ENCODE measurements around the gene RRM2.
"Not testable (repeated sequence)": the region's sequence is repeated elsewhere in the genome, so short reads cannot be mapped to it uniquely, and the experiment has no call there.

The RRM2 gene

DNA sequence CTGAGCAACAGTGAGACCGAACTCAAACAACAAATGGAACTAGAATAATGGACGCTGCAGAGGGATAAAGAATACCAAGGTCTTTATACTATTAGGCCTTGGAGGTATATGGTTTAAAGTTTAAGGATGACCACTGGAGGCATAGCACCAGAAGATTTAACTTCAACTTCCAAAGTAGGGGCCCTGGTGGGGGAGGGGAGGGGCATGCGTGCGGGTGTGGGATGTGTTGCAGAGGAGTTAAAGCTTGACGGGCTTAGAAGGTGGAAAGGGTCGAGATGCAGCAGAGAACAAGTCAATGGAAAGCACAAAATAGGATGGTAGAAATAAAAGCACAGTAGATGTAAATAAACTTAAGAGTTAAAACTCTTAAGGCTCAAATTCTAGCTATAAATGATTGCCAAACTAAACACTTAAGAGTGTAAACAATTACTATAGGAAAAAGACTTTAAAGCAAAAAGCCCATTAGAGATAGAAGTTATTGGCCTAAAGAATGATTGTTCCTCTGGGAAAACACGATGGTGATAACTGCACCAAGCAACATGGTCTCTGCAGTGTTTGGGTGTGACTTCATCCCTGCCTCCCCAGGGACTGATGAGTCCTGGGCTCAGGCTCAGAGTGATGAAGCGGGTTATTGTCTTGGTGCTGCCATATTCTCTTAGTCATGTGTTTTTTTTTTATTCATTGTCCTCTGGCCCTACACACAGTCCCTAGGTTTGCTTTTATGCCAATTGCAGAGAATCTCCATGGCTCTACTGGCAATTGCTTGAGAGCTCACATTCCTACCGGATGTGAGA is 13.0 kb downstream of the RRM2 start:
- no peak for DNase-seq

DNA sequence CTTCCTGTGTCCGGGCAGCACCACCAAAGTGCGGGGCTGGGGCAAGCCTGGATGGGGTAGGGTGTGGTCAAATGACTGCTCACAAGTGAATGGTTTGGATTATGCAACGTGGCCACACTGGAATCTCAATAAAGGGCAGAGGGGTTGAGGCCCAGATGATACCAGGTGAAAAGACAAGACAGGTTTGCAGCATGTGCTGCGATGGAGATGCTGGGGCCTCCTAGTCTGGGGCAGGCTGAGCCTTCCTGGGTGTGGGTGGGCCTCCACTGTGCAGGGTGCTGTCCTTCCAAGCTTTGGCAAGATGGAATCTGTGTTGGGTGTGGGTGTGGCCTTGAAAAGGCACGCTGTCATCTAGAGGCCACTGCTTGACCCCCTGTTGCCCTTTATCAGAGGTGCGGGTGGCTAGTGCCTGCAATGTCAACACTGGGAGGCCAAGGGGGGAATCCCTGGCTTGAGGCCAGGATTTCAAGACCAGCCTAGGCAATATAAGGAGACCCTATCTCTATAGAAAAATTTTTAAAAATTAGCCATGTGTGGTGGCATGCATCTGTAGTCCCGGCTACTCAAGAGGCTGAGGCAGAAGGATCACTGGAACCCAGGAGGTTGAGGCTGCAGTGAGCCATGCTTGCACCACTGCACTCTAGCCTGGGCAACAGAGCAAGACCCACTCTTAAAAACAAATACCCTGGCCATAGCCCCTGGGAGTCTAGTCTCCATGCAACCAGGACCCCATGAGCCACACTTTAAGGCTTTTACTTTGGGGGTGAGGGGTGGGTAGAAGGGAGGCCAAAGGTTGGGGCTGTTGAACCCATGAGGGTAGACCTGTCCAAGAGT is 13.8 kb downstream of the RRM2 start:
- DNase-seq: no peak

GRCh38 chr2:10137053-10137843 is 14.7 kb downstream of the RRM2 start:
- DNase-seq: no peak

DNA sequence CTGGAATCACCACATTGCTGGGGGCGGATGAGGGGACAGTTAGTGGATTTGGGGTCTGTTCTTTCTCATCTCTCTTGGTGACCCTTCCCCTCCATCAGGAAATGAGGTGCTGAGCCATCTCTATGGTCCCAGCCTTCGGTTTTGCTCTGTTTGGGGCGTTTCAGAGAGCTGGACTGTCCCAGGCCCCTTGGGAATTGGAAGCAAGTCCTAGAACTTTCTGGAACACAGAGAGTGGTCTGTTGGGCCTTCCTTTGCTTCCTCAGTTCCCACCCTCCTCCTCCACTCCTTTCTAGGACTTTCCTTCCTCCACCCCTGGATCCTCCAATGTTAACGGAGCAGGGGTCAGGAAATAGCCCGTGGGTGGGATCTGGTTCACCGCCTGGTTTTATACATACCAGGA is 17.0 kb downstream of the RRM2 start:
- no peak for DNase-seq

GRCh38 chr2:10140841-10141610 is 18.5 kb downstream of the RRM2 start:
- no peak for DNase-seq

DNA sequence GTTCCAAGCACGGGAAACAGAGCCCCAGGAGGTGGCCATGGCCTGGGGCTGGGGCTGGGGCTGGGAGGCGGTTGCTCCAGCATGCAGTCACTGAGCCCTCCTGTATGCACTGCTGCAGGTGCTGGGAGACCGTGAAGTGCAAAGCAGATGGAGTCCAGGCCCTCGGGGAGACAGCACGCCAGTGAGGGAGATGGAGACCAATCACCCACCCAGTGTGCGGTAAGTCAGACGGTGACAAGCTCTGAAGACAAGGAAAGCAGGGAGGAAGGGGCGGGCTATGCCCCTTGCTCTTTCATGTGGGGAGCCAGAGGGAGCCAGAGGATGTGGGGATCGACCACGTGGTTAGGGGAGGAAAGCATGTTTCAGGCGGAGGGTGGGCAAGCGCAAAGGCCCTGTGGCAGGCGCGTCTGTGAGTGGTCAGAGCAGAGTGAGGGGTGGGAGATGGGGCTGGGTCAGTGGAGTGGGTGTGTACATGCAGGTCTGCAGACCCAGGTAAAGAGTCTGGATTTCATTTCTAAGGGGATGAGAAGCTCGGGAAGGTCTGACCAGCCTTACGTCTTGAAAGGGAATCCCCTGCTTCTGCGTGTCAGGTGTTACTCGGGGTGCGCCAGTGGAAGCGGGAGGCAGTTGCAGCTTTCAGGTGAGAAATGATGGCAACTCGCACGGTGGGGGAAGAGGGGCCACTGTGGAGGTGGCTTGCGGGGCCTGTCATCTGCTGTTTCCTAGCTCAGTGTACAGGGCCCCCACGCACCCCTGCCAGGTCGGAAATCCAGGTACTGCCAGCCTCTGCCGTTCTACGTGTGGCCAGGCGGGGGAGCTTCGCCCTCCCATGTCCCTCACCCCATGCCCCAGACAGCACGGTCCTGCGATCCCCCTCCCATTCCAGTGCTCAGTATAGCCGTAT is 19.4 kb downstream of the RRM2 start:
- no peak for DNase-seq

- DNase-seq: no peak
Measured at GRCh38 chr2:10142640-10142965, 20.1 kb downstream of the RRM2 start.

DNA sequence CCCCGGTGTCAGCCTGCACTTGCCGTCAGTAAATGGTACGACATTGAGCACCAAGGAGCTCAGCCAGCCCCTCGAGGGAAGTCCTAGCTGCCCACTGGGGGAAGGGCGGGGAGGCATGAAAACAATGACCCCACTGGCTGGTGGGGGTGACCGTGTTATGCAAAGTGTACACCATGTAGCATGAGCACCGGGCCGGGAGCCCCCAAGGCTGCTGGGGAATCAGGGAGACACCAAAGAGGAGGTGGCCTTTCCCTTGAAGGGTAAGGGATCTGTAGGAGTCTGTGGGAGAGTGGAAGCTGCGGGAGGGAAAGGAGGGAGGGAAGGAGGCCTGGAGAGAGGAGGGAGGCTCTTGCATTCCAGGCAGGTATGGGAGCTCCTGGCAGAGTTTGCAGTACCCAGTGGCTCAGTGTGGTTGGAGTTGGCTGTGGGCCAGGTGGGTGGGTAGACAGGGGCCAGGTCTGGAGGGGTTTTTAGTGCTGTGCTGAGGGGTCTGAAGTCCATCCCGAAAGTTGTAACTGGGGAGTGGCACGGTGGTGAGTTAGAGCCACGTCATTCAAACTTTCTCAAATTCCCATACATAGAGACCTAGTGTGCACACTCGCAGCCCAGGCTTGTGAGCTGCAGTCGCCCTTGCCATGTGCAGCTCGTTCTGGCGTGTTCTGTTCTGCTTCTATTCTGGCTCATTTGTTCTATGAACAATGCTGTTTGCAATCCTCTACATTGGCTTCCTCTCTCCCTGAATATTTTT is 22.4 kb downstream of the RRM2 start:
- DNase-seq: no peak

GRCh38 chr2:10145519-10146357 is 23.2 kb downstream of the RRM2 start:
- no peak for DNase-seq

DNA sequence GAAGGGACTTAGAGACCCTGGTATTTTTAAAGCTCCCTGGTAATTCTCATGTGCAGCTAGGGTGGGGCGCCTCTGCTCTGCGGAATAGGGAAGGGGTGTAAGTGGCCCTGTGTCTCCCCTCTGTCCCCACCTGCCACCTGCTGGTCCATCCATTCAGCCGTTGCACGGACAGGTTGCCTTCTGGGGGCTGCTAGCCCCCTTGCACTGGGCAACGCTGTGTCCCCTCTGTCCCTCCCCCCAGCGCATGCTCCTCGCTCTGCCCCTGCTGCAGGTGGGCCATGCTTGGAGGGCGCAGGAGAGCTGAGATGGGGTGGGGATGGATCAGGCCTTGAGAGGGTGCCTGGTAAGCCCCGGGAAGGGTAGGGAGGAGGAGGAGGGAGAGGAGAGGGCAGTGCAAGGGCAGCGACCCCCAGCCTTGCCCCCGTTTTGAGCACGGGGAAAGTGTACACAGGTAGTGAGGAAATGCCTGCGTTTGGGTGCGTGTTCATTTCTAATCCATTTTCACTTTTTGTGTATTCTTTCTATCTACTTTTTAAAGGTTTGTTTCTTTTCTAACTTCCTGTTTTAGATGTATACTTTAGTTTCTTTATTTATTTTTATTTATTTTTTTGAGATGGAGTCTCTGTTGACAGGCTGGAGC is 23.9 kb downstream of the RRM2 start:
- DNase-seq: no peak

GRCh38 chr2:10147050-10147660 is 24.6 kb downstream of the RRM2 start:
- not testable (repeated sequence) for DNase-seq

- no peak for DNase-seq
Measured at GRCh38 chr2:10148268-10148667, 25.7 kb downstream of the RRM2 start.

DNA sequence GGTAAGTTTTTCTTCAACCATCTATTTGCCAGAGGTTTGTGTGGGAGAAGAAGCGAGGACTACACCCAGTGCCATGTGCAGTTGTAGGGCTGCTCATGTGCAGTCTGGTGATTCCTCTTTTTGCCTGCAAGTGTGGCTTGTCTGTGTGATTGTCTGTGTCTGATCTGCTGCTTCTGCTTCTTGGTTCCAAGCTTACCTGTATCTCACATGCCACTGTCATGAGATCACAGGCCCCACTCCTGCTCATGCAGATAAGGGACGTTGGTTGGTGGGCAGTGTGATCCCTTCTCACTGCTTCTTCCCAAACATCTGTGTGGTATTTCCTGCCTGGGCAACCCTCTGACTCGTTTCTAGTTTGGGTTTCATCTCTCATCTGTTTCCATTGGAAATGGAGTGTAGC is 27.1 kb downstream of the RRM2 start:
- no peak for DNase-seq

DNA sequence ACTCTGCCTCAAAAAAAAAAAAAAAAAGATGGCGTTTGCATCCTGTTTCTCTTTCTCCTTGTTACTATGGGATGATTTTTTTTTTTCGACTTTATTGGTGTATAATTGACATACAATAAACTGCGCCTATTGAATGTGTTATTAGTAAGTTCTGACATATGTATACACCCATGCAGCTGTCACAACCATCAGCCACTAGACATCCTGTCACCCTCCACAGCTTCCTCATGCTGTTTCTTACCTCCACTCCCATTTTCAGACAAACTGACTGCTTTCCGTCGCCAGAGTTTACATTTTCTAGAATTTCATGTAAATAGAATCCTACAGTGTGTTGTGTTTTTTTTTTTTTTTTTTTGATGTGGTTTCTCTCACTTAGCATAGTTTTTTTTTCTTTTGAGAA is 27.9 kb downstream of the RRM2 start:
- no peak for DNase-seq

DNA sequence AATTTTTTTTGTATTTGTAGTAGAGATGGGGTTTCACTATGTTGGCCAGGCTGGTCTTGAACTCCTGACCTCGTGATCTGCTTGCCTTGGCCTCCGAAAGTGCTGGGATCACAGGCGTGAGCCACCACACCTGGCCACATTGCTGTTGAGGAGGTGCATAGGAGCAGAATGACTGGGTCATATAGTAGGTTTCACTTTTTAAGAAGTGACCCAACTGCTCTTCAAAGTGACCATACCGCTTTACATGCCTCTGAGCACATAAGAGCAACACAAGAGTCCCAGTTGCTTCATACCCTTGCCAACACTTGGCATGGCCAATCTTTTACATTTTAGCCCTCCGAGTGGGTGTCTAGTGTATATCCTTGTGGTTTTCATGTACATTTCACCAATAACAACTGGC is 28.9 kb downstream of the RRM2 start:
- DNase-seq: no peak

DNA sequence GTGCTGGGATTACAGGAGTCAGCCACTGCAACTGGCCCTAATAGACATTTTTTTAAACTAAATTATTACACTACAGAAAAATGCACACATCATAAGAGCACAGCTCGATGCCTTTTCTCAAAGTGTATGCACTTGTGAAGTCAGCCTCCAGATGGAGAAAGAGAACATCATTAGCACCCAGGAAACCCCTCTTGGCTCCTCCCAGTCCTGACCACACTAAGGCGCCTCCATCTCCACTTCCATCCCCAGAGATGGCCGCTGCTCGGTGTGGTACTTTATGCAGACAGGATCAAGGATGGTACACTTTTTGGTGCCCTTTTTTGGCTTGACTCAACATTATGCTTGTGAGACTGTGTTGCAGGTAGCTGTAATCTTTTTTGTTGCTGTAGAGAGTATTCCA is 34.8 kb downstream of the RRM2 start:
- DNase-seq: no peak

DNA sequence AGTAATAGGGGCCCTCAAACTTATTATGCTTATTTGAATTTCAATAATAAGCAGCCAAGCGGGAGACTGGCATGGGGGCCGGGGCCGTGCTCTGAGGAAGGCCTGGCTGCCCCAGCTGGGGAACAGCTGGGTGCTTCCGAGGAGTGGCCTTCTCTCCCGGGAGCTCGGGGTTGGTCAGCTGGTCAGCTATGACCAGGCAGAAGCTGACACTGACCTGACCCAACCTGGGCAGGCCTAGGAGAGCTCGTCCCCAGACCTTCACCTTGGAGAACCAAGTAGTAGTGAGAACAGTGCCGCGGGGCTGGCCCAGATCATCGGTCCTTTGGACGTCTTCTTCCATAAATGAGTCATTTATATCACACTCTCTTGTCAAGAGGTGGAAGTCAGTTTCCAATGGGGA is 36.1 kb downstream of the RRM2 start:
- DNase-seq: no peak

DNA sequence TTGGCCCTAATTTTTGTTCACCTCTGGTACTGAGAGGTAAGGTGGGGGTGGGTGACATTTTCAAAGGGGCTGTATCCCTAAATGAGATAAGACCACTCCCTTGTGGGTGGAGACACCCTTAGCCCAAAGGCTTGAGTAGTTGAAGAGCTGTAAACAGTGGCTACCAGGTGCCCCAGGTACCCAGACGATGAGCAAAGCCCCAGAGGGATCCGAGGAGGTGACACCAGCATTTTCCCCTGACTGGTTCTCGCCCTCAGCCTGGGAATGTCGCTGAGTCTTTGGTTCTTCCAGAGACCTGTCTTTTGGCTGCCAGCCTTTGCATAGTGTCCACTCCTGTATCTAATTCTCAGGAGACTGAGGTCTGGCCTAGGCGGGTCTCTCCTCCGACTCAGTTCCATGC is 36.5 kb downstream of the RRM2 start:
- no peak for DNase-seq

- DNase-seq: no peak
Measured at GRCh38 chr2:10159581-10160131, 37.1 kb downstream of the RRM2 start.

All from NCI-H748 treated with DMSO at 0.1 percent for 48 hours (cell line).